Kidney (tissue), 14 donors: ENCODE measurements around the gene PRKCQ. TPM values are rescaled to one million over a fixed set of nuclear protein-coding genes. Genes with fewer than 3 reads are reported as not detected.

Source experiments
- DNase-seq, 5 donors: peaks; one replicate each; pipeline ENCODE4 v3.0.0-alpha.2; 2013 to 2020
- FAIRE-seq: peaks from 2 replicates; lab custom pipeline; 2012; peaks lifted over from hg19 to GRCh38; lab: Jason Lieb, UNC
- H3K27ac ChIP-seq, 2 donors: one replicate each; pipeline ENCODE4 v1.7.0; 2013; ENCODE audit warnings: low read depth in 2 of 2, low read length in 2 of 2, inconsistent platforms in 1 of 2
- H3K27me3 ChIP-seq: one replicate; pipeline ENCODE4 v1.7.1; 2013; ENCODE audit warnings: low read length, inconsistent platforms; ENCODE audit not compliant: control insufficient read depth, insufficient read depth
- H3K36me3 ChIP-seq, 3 donors: one replicate each; pipeline versions ENCODE4 v1.7.0 to v1.7.1; 2013; ENCODE audit warnings: low read length in 3 of 3, control low read depth in 1 of 3, inconsistent platforms in 1 of 3; ENCODE audit not compliant: insufficient read depth in 3 of 3, control insufficient read depth in 2 of 3
- H3K4me1 ChIP-seq, 3 donors: one replicate each; pipeline versions ENCODE4 v1.7.0 to v1.7.1; 2013; ENCODE audit warnings: low read length in 3 of 3, inconsistent platforms in 1 of 3, low read depth in 1 of 3; ENCODE audit not compliant: control insufficient read depth in 2 of 3, insufficient read depth in 2 of 3
- H3K4me3 ChIP-seq, 3 donors: one replicate each; pipeline versions ENCODE4 v1.7.0 to v1.8.1; 2013; ENCODE audit warnings: low read length in 3 of 3, control low read depth in 1 of 3, inconsistent platforms in 1 of 3
- H3K9ac ChIP-seq, 3 donors: one replicate each; pipeline versions ENCODE4 v1.7.0 to v1.7.1; 2013; ENCODE audit warnings: low read length in 3 of 3, control low read depth in 1 of 3, inconsistent platforms in 1 of 3
- H3K9me3 ChIP-seq, 3 donors: one replicate each; pipeline versions ENCODE4 v1.7.0 to v1.7.1; 2013; ENCODE audit warnings: low read length in 3 of 3, control low read depth in 1 of 3, inconsistent platforms in 1 of 3; ENCODE audit not compliant: control insufficient read depth in 2 of 3, insufficient read depth in 1 of 3
- intact Hi-C: fragments of 100-400 bp; cut with DNase I; formaldehyde crosslinking; loops from one replicate; pipeline ENCODE4 v1.11.1; 2022
- polyA plus RNA-seq: library from polyadenylated mRNA; stranded (reverse); fragments of 350-450 nt; fragmentation: Illumina TruSeq; extraction: RNeasy Lipid Tissue Mini Kit (QIAGEN cat#74804); gene quantifications from one replicate; pipeline ENCODE4 v1.2.3, GENCODE V29; 2014; ENCODE audit warnings: low read depth, low replicate concordance; ENCODE audit not compliant: insufficient read depth
- total RNA-seq: library from RNA; stranded (reverse); fragmentation: NEBNext Ultra II Directional; extraction: Animal tissue kit (Norgen Biotek cat#: 25700); gene quantifications from one replicate; pipeline ENCODE4 v1.2.1, GENCODE V29; 2021
- TF ChIP-seq, protein P1 (sequence below): IDR thresholded peaks from 3 replicates; pipeline ENCODE4 v1.5.1; 2012; ENCODE audit warnings: mild to moderate bottlenecking, moderate library complexity, borderline replicate concordance; ENCODE audit not compliant: insufficient read depth; ENCODE audit errors: extremely low read depth
- donor health status: control.
- donor health status: control.
- donor health status: control.
- donor health status: control.
- donor health status: control.
- donor health status: DM: yes; HTN: yes; CAD: no.
- donor health status: Normal renal cell carcinoma (clear cell type).

The PRKCQ gene
- total and polyA plus RNA-seq, 2 donors from 2014 or later = 6.1 to 17.5 TPM

DNA sequence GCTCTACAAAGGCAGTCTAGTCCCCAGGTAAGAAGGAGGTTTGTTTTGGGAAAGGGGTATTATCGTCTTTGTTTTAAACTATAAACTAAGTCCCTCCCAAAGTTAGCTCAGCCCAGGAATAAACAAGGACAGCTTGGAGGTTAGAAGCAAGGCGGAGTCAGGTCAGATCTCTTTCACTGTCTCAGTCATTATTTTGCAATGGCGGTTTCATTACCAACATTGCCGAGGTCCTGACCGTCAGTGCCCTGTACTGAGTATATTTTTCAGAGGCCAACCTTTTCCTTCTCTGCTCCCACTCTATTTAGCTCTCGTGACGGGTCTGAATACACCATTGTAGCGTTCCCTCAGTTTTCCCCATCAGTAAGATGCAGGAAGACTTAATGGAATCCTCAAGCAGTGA lies 184.5 kb downstream of the PRKCQ start:
- DNase-seq = no peak

GRCh38 chr10:6394084-6394483 lies 186.0 kb downstream of the PRKCQ start:
- peaks cover 0 to 10% (median 2%) of the 10 kb centered on the region in 3 donors for H3K9me3 ChIP-seq
- no peak overlapping the region for H3K9ac ChIP-seq
- DNase-seq = peak in 3 of 5 donors; percentile 26 to 57 (median 55)
- no peaks in the 10 kb centered on the region for H3K27me3 ChIP-seq
- H3K27ac ChIP-seq = no peak overlapping the region
- no peaks in the 10 kb centered on the region for H3K4me1 ChIP-seq
- H3K4me3 ChIP-seq = no peak overlapping the region
- TF ChIP-seq, protein P1, sequence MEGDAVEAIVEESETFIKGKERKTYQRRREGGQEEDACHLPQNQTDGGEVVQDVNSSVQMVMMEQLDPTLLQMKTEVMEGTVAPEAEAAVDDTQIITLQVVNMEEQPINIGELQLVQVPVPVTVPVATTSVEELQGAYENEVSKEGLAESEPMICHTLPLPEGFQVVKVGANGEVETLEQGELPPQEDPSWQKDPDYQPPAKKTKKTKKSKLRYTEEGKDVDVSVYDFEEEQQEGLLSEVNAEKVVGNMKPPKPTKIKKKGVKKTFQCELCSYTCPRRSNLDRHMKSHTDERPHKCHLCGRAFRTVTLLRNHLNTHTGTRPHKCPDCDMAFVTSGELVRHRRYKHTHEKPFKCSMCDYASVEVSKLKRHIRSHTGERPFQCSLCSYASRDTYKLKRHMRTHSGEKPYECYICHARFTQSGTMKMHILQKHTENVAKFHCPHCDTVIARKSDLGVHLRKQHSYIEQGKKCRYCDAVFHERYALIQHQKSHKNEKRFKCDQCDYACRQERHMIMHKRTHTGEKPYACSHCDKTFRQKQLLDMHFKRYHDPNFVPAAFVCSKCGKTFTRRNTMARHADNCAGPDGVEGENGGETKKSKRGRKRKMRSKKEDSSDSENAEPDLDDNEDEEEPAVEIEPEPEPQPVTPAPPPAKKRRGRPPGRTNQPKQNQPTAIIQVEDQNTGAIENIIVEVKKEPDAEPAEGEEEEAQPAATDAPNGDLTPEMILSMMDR = no peak
- FAIRE-seq = no peak
- no peaks in the 10 kb centered on the region for H3K36me3 ChIP-seq
- intact Hi-C loops = no loop called here

More for the DNA sequence above, 184.5 kb downstream of the PRKCQ start:
- Histone ChIP-seq H3K9ac (no peak overlapping the region), H3K4me3 (no peak overlapping the region), H3K27me3 (no peaks in the 10 kb centered on the region), H3K27ac (no peak overlapping the region), H3K9me3 (no peaks in the 10 kb centered on the region), H3K36me3 (no peaks in the 10 kb centered on the region), H3K4me1 (peaks cover 0 to 2% (median 0%) of the 10 kb centered on the region in 3 donors)
- intact Hi-C loops = no loop called here
- FAIRE-seq = no peak
- TF ChIP-seq, protein P1 = no peak

DNA sequence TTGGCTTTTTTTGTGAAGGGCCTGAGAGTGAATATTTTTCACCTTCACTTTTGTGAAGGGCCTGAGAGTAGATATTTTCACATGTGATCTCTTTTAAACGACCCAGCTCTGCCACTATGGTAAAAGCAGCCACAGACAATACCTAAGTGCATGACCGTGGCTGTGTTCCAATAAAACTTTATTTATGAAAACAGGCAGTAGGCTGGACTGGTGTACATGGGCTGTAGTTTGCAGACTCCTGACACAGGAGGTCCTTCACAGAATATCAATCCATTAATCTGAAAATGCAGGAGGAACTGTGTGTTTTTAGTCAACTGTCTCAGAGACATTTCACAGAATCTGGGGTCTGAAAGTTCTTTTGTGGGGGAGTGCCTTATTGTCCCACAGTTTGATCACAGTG lies 186.9 kb downstream of the PRKCQ start:
- FAIRE-seq (no peak), DNase-seq (no peak)
- intact Hi-C loops = no loop called here

More for the DNA sequence above, 186.9 kb downstream of the PRKCQ start:
- Histone ChIP-seq H3K4me3 (no peak overlapping the region), H3K9ac (no peak overlapping the region), H3K27ac (no peak overlapping the region), H3K9me3 (peaks cover 0 to 10% (median 2%) of the 10 kb centered on the region in 3 donors), H3K27me3 (no peaks in the 10 kb centered on the region), H3K36me3 (no peaks in the 10 kb centered on the region), H3K4me1 (no peaks in the 10 kb centered on the region)
- TF ChIP-seq, protein P1 = no peak
